Stimulated activated CD4-positive, alpha-beta T cell treated with anti-CD3 and anti-CD28 coated beads, Interleukin-1b, Interleukin-23, amount 100 ng/mL, for 1 hour (primary cell): Measurements from ENCODE around the gene FBP2.

ENCODE experiments used
- DNase-seq, 2 donors: peaks; one replicate each; pipeline ENCODE4 v3.0.0-alpha.2; 2020; ENCODE audit warnings: low read depth in 2 of 2

Gene FBP2

GRCh38 chr9:94593459-94594345, at the start of gene FBP2:
Gene FBP2 (minus strand): TSS chr9:94593824. CDS start chr9:94593726, 98 bp downstream.
- no peak for DNase-seq

DNA sequence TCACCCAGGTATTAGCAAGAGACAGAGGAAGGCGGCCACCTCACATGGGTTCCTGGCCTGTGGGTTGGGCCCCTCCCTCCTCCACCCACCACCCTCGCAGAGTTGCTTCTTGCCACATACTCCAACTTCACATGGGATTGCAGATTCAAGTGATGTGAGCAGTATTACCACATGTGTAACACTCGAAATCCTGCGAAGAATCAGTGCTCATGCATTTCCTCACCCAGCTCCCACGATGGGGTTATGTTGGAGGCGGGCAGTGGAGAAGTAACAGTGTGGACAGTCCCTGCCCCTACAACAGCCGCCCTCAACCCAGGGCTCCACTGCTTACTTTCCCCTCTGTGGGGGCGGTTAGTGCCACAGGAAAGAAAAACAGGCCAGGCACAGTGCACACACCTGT, 49.6 kb upstream of the FBP2 start:
- no peak for DNase-seq

GRCh38 chr9:94642501-94642900, 48.9 kb upstream of the FBP2 start:
- DNase-seq, result no peak

- DNase-seq, result no peak
These were observed 46.4 kb upstream of the FBP2 start for GRCh38 chr9:94639999-94640376.

GRCh38 chr9:94639061-94639998, 45.7 kb upstream of the FBP2 start, which contains the start of gene FBP1:
Gene FBP1 (minus strand): TSS chr9:94639518. CDS start chr9:94639310, 208 bp downstream.
- peak in 1 of 2 donors; percentile 4 for DNase-seq

GRCh38 chr9:94638335-94639060, 44.9 kb upstream of the FBP2 start:
- DNase-seq, result no peak

GRCh38 chr9:94632737-94633136, 39.1 kb upstream of the FBP2 start:
- no peak for DNase-seq

DNA sequence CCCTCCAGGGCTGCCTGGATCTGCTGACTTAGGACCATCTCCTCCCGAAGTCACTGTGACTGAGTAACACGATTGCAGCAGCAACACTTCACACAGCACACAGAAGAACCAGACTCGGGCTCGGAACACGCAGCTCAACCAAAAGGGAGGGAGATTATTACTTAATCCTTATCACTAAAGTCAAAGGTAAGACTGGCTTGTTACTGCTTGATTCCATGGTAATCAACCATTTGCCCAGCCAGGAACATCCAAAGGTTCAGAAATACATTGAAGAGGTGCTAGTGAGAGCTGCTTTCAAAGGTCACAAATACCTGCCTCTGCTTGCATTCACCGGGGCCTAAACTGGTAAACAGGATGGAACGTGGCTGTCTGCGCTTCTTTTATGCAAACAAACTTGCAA, 38.0 kb upstream of the FBP2 start:
- no peak for DNase-seq

DNA sequence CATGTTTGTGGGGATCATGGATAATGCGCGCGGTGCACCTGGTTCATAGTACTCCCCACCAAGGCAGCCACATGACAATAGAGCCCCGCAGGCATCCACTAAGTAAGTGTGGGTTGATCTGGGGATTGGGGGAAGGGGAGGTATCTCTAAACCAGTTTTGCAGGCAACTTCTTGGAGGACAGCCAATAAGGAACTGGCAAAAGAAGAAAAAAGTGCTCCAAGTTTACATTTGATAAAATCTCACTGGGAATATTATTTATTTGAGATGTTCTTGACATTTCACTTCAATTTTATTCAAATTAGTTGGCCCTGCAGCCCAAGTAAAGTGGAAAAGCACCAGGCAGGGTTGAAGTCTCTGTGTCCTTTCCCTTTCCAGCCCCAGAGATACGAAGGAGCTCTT, 37.2 kb upstream of the FBP2 start:
- DNase-seq, result no peak

- no peak for DNase-seq
These were observed 36.7 kb upstream of the FBP2 start for GRCh38 chr9:94630281-94630680.

DNA sequence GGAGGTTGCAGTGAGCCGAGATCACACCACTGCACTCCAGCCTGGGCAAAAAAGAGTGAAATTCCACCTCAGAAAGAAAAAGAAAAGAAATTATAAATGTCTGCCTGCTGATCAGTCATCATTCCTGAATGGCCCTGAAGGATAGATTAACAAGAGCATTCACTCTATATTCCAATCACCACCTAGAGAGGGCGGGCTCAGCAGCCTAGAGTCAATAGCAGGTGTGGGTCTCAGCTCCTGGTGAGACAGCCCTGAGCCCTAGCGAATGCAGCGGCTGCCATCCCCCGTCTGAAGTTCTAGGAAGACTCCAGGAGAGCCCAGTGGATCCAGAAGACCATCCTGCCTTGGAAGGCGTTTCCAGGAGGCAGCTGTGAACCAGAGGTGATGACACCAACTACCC, 33.7 kb upstream of the FBP2 start:
- no peak for DNase-seq

GRCh38 chr9:94625835-94626234, 32.2 kb upstream of the FBP2 start:
- DNase-seq, result no peak

GRCh38 chr9:94624629-94625028, 31.0 kb upstream of the FBP2 start:
- no peak for DNase-seq

DNA sequence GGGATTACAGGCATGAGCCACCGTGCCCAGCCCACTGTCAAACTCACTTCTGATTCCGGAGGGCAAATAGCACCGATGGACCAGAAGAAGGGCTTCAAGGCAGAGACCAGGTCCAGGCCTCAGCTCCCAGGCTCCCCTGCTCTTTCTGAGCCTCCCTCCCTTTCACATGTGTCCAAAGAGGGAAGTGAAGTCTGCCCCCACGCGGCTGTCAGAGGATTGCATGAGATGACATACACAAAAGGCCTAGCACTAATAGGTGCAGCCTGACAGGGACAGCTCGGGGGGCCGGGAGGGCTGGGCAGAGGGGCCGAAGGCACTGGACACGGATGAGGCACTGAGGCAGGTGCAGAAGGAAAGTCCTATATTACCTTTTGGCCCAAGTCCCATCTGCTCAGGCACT, 29.6 kb upstream of the FBP2 start:
- DNase-seq, result no peak

GRCh38 chr9:94622087-94622800, 28.6 kb upstream of the FBP2 start:
- DNase-seq, result no peak

DNA sequence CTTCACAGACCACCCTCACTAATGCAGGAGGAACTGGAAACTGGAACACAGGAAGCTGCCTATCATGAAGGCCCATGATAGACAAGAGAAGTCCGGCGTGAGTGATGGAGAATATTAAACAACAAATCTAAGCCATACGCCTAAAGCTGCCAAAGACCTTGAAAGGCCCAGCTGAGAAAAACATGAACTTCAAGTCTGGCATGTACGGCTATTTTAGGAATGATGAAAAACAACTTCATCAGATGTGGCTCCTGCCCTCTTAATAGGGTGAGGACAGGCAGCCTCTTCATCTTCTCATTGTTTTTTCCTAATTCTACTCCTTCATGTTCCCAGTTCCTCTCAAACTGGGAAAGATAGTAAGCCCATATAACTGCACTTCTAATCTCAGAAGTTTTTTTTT, 25.4 kb upstream of the FBP2 start:
- no peak for DNase-seq

DNA sequence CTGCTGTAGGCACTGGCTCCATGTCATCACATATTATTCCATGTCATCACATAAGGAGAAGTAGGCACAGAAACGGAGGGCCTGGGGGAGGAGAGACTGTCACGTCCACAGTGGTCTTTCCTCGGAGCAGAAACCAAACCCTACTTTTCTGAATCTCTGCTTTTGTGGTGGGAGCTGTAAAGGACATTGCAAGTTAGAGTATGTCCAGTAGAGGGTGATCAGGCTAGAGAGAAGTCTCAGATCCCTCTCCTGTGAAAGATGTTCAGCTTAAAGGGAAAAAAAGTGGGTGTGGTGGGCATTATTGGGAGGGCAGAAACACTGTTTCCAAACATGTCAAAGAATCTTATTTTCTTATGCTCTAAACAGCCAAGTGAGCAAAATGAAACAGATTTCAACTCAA, 19.4 kb upstream of the FBP2 start:
- no peak for DNase-seq

- no peak for DNase-seq
These were observed 18.4 kb upstream of the FBP2 start for GRCh38 chr9:94612071-94612470.

- DNase-seq, result peak in 1 of 2 donors; percentile 2
These were observed 18.0 kb upstream of the FBP2 start for GRCh38 chr9:94611638-94612068.

DNA sequence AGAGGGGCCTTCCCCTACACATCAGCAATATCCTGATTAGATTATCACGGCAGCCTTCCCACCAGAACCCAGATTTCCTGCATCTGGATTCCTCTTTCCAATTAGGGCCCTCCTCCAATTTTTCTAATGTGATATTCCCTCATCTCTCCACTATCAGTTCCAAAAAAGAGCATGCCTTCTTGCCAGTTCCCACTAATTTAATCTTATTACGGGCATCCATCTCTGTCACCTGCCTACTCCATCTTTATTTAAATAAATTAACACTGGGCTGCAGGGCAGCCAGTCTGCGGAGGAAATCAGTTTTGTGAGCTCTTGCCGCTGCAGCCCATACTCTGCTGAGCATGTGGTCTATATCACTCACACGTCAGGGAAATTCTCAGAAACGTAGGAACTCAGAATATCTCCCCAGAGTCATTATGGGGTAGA, 16.6 kb upstream of the FBP2 start:
- DNase-seq, result no peak

DNA sequence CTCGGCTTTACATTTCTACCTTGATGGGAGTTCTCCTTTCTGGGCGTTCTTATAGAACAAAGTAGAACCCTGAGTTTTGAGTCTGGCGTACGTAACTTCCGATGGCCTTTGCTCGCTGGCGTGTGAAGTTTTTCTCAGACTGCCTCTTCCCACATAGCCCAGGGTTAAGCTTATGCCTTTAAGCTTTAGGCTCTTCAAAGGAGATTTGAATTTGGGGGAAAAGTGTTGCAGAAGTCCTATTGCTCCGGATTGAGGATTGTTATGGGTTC, 13.7 kb upstream of the FBP2 start:
- no peak for DNase-seq
